Activated B cell treated with CpG ODN at 0.5 μM for 24 hours (primary cell): ENCODE measurements around the gene EMCN. TPM values are rescaled to one million over a fixed set of nuclear protein-coding genes. Genes with fewer than 3 reads are reported as not detected.
"Not testable (repeated sequence)": the region's sequence is repeated elsewhere in the genome, so short reads cannot be mapped to it uniquely, and the experiment has no call there.

ENCODE experiments used
- ATAC-seq: fragments of 200-7000 bp; cut with Tn5 transposase; one replicate; pipeline ENCODE4 v1.10.0; 2021; ENCODE audit warnings: low read depth, mild to moderate bottlenecking, moderate library complexity
- CTCF ChIA-PET: fragments of 350-600 bp; sonication (Branson Sonifier 250); formaldehyde crosslinking; loops from one replicate; lab custom pipeline; 2021; ENCODE audit warnings: antibody characterized with exemption; lab: Charles Lee
- POLR2A ChIA-PET: fragments of 350-600 bp; sonication (Branson Sonifier 250); formaldehyde crosslinking; loops from one replicate; lab custom pipeline; 2021; ENCODE audit warnings: antibody characterized with exemption; lab: Charles Lee
- DNase-seq: peaks from one replicate; pipeline ENCODE4 v3.0.0; 2022
- H3K27ac Mint-ChIP-seq: one replicate; pipeline ENCODE4 v1.8.0; 2020; ENCODE audit warnings: mixed read lengths
- H3K27me3 Mint-ChIP-seq: one replicate; pipeline ENCODE4 v1.8.0; 2021; ENCODE audit warnings: mixed read lengths
- H3K36me3 Mint-ChIP-seq: one replicate; pipeline ENCODE4 v1.8.0; 2021; ENCODE audit warnings: low read depth, mixed read lengths
- H3K4me1 Mint-ChIP-seq: one replicate; pipeline ENCODE4 v1.8.0; 2021; ENCODE audit warnings: mixed read lengths
- H3K4me3 Mint-ChIP-seq: one replicate; pipeline ENCODE4 v1.8.0; 2020; ENCODE audit warnings: mild to moderate bottlenecking, mixed read lengths
- H3K9me3 Mint-ChIP-seq: one replicate; pipeline ENCODE4 v1.8.0; 2020; ENCODE audit warnings: mixed read lengths
- intact Hi-C: fragments of 100-400 bp; cut with micrococcal nuclease; formaldehyde crosslinking; loops from one replicate; pipeline ENCODE4 v1.15.1; 2024
- total RNA-seq: library from RNA; stranded (reverse); gene quantifications from 2 replicates; pipeline ENCODE4 v1.2.3, GENCODE V29; 2022
- TF ChIP-seq, protein P1 (sequence below): fragments of 200-600 bp; IDR thresholded peaks from one replicate; pipeline ENCODE4 v1.8.0; 2022; ENCODE audit warnings: antibody characterized with exemption, mild to moderate bottlenecking

Gene EMCN
- total RNA-seq, 1 donor from 2014 or later = not detected

DNA sequence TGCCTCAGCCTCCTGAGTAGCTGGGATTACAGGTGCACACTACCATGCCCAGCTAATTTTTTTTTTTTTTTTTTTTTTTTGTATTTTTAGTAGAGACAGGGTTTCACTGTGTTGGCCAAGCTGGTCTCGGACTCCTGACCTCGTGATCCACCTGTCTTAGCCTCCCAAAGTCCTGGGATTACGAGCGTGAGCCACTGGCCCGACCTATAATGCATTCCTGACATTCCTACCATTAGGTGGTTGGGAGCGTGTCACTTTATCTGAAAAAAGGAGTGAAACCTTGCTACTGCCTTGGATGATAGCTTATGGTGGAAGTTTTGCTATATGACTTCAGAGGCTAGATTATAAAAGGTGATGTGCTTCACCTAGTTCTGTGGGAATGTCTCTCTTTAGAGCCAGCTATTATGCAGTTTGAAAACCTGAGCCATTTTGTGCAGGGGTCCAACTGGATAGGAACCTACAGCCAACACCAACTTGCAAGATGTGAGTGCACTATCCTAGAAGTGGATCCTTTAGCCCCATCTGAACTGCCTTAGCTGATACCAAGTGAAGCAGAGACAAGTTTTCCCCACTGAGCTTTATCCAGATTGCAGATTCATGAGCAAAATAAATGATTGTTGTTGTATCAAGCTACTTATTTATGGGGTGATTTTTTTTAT, 29.8 kb upstream of the EMCN start:
- no peak for DNase-seq
- ATAC-seq = no peak
- H3K4me3 Mint-ChIP-seq = no peak overlapping the region
- ChIA-PET POLR2A (no interaction called here), CTCF (no interaction called here)
- no peak overlapping the region for H3K27ac Mint-ChIP-seq
- H3K36me3 Mint-ChIP-seq = no peaks in the 10 kb centered on the region
- H3K4me1 Mint-ChIP-seq = no peaks in the 10 kb centered on the region
- no peaks in the 10 kb centered on the region for H3K27me3 Mint-ChIP-seq
- H3K9me3 Mint-ChIP-seq = no peaks in the 10 kb centered on the region
- intact Hi-C loops = no loop called here
- TF ChIP-seq, protein P1, sequence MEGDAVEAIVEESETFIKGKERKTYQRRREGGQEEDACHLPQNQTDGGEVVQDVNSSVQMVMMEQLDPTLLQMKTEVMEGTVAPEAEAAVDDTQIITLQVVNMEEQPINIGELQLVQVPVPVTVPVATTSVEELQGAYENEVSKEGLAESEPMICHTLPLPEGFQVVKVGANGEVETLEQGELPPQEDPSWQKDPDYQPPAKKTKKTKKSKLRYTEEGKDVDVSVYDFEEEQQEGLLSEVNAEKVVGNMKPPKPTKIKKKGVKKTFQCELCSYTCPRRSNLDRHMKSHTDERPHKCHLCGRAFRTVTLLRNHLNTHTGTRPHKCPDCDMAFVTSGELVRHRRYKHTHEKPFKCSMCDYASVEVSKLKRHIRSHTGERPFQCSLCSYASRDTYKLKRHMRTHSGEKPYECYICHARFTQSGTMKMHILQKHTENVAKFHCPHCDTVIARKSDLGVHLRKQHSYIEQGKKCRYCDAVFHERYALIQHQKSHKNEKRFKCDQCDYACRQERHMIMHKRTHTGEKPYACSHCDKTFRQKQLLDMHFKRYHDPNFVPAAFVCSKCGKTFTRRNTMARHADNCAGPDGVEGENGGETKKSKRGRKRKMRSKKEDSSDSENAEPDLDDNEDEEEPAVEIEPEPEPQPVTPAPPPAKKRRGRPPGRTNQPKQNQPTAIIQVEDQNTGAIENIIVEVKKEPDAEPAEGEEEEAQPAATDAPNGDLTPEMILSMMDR = no peak

DNA sequence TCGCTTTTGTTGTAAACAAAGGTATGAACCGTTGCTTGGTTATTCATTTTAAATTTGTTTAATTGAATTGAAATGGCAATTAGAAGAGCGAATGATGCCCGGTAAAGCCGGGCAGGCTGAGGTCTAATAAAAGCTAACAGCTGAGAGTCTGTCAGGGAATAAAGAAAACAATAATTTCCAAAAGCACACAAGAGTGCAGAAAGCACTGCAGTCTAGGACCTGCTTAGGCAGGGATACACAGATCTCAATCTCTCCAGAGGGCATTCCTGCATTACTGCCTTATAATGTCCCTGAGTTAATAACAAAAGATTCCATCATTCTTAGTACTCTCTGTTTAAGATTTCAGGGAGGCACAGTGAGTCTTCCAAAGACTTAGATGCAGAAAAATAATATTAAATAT, 27.6 kb upstream of the EMCN start:
- ATAC-seq = no peak
- intact Hi-C loops = no loop called here

DNA sequence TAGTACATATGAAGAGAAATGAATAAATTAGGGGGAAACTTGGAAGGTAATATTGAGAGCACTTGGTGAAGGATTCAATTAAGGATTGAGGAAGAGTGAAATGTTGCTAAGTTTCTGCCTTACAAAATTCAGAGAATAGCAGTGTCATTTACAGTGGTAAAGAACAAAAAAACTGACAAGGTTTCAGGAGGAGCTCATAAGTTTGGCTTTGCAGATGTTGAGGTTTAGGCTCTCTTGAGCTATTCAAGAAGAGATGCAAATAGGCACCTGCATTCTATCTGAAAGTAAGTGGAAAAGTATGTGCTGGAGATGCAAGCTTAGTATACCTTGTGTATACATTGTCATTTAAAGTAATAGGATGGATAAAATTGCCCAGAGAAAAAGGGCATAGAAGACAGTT, 22.3 kb upstream of the EMCN start:
- no peak for ATAC-seq
- H3K27ac Mint-ChIP-seq = no peak overlapping the region
- peaks cover 7% of the 10 kb centered on the region for H3K9me3 Mint-ChIP-seq
- TF ChIP-seq, protein P1 = no peak
- ChIA-PET CTCF (no interaction called here), POLR2A (no interaction called here)
- H3K4me1 Mint-ChIP-seq = no peaks in the 10 kb centered on the region
- peaks cover 1% of the 10 kb centered on the region for H3K27me3 Mint-ChIP-seq
- no peak for DNase-seq
- no peak overlapping the region for H3K4me3 Mint-ChIP-seq
- intact Hi-C loops = no loop called here
- H3K36me3 Mint-ChIP-seq = no peaks in the 10 kb centered on the region

More for the DNA sequence above, 27.6 kb upstream of the EMCN start:
- Mint-ChIP-seq H3K4me1 (no peaks in the 10 kb centered on the region), H3K4me3 (no peak overlapping the region), H3K9me3 (no peaks in the 10 kb centered on the region), H3K27ac (no peak overlapping the region), H3K27me3 (no peaks in the 10 kb centered on the region), H3K36me3 (no peaks in the 10 kb centered on the region)
- no peak for DNase-seq
- ChIA-PET CTCF (no interaction called here), POLR2A (no interaction called here)
- TF ChIP-seq, protein P1 = no peak

DNA sequence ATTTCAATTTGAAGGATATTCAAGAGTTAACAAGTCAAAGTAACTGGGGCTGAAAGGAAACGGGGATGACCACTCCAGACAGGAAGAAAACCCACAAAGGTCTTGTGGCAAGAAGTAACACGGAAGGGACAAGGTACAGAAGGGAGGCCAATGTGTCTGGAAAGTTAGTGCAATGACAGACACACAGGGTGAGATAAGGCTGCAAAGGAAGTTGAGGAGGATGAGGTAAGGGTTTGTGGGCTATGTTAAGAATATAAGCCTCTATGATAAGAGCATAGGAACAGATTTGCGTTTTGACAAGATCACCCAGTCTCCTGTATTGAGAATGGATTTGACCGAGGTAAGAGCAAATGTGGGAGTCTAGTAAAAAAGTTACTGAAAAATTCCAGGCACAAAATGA, 21.9 kb upstream of the EMCN start:
- CTCF ChIA-PET = no interaction called here
- intact Hi-C loops = no loop called here
- H3K4me1 Mint-ChIP-seq = no peaks in the 10 kb centered on the region
- peaks cover 7% of the 10 kb centered on the region for H3K9me3 Mint-ChIP-seq
- POLR2A ChIA-PET = no interaction called here
- no peaks in the 10 kb centered on the region for H3K36me3 Mint-ChIP-seq
- DNase-seq (no peak), ATAC-seq (no peak)
- TF ChIP-seq, protein P1 = no peak
- peaks cover 1% of the 10 kb centered on the region for H3K27me3 Mint-ChIP-seq
- no peak overlapping the region for H3K27ac Mint-ChIP-seq
- H3K4me3 Mint-ChIP-seq = no peak overlapping the region

DNA sequence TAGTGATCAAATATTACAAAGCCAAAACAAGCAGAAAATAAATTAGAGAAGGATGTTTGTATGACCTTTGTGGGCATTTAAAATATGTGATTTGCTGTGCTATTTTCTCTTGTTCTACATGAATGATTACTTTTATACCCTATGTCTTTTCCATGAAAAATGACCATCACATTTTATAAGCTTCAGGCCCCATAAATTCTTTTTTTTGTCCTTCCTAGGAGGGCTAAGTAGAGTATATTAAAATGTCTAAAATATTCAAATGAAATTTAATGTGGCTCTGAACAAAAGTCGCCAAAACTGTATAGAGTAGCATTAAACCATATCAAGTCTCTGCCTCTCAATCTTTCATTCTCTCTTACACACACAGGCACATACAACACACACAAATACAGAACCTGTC, 15.9 kb upstream of the EMCN start:
- CTCF ChIA-PET = no interaction called here
- H3K27me3 Mint-ChIP-seq = peaks cover 5% of the 10 kb centered on the region

DNA sequence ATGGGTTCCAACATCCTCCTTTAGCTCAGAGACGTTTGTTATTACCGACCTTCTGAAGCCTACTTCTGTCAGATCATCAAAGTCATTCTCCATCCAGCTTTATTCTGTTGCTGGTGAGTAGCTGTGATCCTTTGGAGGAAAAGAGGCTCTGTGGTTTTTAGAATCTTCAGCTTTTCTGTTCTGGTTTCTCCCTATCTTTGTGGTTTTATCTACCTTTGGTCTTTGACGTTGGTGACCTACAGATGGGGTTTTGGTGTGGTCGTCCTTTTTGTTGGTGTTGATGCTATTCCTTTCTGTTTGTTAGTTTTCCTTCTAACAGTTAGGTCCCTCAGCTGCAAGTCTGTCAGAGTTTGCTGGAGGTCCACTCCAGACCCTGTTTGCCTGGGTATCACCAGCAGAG, 12.3 kb upstream of the EMCN start:
- H3K27ac Mint-ChIP-seq, H3K27me3 Mint-ChIP-seq, intact Hi-C loops, H3K4me3 Mint-ChIP-seq, DNase-seq, H3K36me3 Mint-ChIP-seq, H3K4me1 Mint-ChIP-seq, CTCF ChIA-PET, POLR2A ChIA-PET, H3K9me3 Mint-ChIP-seq, ATAC-seq: not testable (repeated sequence)

More for the DNA sequence above, 15.9 kb upstream of the EMCN start:
- DNase-seq (no peak), ATAC-seq (no peak)
- TF ChIP-seq, protein P1 = no peak
- H3K9me3 Mint-ChIP-seq = peaks cover 17% of the 10 kb centered on the region
- H3K4me1 Mint-ChIP-seq = no peaks in the 10 kb centered on the region
- no peak overlapping the region for H3K27ac Mint-ChIP-seq
- intact Hi-C loops = no loop called here
- H3K4me3 Mint-ChIP-seq = no peak overlapping the region
- POLR2A ChIA-PET = no interaction called here
- H3K36me3 Mint-ChIP-seq = no peaks in the 10 kb centered on the region
